ENCODE results near the gene TMEM109.

Gene TMEM109

DNA sequence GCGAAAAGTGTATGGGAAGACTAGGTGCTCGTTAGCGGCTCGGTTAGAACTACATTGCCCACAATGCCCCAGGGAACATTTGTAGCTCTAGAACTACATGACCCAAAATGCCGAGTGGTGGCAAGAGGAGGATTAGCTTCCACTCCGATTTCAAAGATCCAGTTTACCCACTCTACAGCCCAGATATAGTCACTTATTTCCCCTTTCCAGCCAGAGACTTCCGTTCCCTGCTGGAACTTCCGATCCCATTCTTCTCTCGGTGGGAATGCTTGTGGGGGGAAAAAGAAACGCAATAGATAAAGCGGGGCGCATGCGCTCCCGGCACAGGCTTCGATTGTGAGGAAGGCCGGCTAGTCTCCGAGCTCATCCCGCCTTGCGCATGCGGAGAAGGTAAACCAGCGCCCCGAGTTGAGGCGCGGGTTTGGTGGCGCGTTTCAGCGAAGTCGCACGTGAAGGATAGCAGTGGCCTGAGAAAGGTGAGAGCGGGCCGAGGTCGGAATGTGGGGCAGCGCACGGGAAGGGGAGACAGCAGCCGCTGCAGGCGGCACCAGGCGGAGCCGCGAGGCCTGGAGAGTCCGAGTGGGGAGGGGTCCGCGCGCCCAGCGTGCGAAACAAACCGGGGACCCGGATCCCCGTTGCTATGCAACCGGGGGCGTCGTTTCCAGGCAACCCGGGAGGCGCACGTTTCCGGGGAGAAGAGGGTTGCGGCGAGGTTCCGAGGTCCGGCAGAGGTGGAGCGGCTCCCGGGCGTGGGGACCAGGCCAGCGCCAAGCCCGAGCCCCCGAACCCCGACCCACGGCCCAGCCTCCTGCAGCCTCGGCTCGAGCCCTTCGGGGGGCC lies at the start of gene TMEM109:
TSS of gene TMEM109 (plus strand) at position 366 of the 840 bp plus-strand sequence. CDS start 5,536 bp downstream, outside the sequence.
- TF ChIP-seq CTCF (IDR thresholded peaks at IDR 0.05; ENCODE audit: borderline replicate concordance, insufficient read depth, low read depth, low read length): no peak
- H3K4me3 ChIP-seq (ENCODE audit: low read depth, low read length): peak within 1 kb of the TSS; percentile 93

GRCh38 chr11:60864856-60865513 lies 49.0 kb upstream of the TMEM109 start:
- no peak for TF ChIP-seq CTCF (IDR thresholded peaks at IDR 0.05; ENCODE audit: borderline replicate concordance, insufficient read depth, low read depth, low read length)
- no peak overlapping the region for H3K4me3 ChIP-seq (ENCODE audit: low read depth, low read length)

DNA sequence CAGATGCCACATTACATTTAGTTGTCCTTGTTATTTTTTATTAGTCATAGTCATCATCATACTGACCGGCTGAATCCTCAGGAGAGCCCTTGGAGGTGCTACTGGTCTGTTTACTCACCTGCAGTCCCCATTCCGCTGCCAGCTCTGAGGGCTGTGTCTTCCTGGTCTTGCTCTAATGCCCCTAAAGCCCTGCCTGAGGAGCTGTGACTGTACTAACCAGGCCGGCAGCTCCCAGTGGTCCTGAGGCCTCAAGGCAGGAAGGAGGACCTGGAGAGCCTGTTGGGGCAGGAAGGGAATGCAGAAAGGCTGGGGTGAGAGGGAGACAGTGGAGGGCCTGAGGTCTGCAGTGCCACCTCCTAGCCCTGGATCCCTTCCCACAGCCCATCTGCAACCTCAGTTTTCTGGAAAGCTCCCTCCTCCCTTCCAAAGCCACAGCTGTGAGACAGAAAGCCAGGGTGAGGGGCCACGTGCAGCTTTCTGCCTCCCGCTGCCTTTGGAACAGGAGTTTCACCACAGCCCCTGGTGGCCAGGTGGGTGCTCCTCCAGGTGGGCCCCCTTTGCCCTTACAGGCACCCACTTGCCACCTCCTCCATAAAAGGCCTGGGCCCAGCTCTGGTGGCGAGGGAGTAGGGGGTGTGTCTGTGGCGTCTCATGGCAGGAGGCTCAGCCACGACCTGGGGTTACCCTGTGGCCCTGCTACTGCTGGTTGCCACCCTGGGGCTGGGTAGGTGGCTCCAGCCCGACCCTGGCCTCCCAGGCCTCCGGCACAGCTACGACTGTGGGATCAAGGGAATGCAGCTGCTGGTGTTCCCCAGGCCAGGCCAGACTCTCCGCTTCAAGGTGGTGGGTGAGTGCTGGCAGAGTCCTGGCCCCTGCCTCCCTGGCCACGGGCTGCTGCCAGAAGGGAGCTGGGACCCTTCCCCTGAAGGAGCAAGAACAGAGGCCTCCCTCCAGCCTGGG lies 46.8 kb upstream of the TMEM109 start, which contains the start of gene ZP1:
TSS of gene ZP1 (plus strand) at position 632 of the 960 bp plus-strand sequence. CDS start at position 652, 20 bp downstream.
- no peak within 1 kb of the TSS for H3K4me3 ChIP-seq (ENCODE audit: low read depth, low read length)

GRCh38 chr11:60867871-60868681 lies 45.9 kb upstream of the TMEM109 start:
- no peak overlapping the region for H3K4me3 ChIP-seq (ENCODE audit: low read depth, low read length)
- TF ChIP-seq CTCF (IDR thresholded peaks at IDR 0.05; ENCODE audit: borderline replicate concordance, insufficient read depth, low read depth, low read length): no peak

More for the DNA sequence above, 46.8 kb upstream of the TMEM109 start, which contains the start of gene ZP1:
- no peak for TF ChIP-seq CTCF (IDR thresholded peaks at IDR 0.05; ENCODE audit: borderline replicate concordance, insufficient read depth, low read depth, low read length)

DNA sequence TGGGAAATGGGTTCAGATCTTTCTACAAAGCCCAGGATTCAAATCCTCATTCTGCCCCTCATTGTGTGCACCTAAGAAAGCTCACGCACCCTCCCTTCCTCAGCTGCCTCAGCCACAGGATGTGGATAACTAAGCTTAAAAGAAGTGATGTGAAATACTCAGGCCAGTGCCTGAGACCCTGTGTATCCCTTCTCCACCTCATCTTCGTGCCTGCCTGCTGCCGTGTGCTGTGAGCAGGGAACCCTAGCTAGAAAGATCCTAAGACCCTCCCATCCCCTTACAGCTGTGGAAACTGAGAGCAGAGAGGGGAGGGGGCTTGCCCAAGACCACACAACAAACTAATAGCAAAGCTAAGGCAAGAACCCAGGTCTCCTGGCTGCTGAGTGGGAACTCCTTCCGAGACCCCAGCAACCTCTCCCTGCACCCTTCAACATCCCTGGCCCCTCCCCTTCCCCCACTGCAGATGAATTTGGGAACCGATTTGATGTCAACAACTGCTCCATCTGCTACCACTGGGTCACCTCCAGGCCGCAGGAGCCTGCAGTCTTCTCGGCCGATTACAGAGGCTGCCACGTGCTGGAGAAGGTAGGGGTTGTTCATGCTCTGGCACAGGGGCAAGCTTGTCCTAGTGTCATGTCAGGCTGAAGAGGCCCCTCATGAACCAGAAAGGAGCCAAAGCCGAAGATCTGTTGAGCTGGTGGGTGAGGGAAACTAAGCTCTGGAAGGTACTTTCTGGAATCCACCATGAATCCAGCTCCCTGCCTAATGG lies 45.1 kb upstream of the TMEM109 start:
- no peak for TF ChIP-seq CTCF (IDR thresholded peaks at IDR 0.05; ENCODE audit: borderline replicate concordance, insufficient read depth, low read depth, low read length)
- no peak overlapping the region for H3K4me3 ChIP-seq (ENCODE audit: low read depth, low read length)
